ENCODE results near the gene TENM4. TPM values are rescaled to one million over a fixed set of nuclear protein-coding genes. Genes with fewer than 3 reads are reported as not detected.

TENM4 gene
- total RNA-seq, 4 donors from 2014 or later, result 7.7 to 39.3 (median 16.1) TPM

DNA sequence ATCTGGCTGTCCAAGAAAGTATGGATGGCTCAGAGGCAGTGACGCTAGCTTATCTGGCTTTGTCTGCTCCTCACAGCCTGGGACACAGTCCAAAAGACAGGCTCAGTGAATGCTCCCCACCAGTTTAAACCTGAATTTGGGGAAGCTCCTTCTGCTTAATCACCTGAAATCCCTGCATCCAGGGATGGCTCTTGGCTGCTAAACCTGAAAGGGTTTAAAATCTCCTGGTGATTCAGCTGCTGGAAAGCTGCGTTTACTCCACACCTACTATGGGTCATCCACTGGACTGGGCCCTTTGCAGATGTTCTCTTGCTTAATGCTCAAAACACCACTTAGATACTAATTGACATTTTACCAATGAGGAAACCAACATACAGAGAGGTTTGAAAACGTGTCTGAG is 564.2 kb downstream of the TENM4 start:
- Histone ChIP-seq H3K27me3 (no peaks in the 10 kb centered on the region), H3K4me3 (no peak overlapping the region), H3K9me3 (peaks cover 0 to 5% (median 0%) of the 10 kb centered on the region in 3 donors), H3K4me1 (peaks cover 0 to 10% (median 0%) of the 10 kb centered on the region in 3 donors), H3K27ac (no peak overlapping the region), H3K36me3 (peaks cover 0 to 6% (median 0%) of the 10 kb centered on the region in 3 donors)
- TF ChIP-seq, protein P1, sequence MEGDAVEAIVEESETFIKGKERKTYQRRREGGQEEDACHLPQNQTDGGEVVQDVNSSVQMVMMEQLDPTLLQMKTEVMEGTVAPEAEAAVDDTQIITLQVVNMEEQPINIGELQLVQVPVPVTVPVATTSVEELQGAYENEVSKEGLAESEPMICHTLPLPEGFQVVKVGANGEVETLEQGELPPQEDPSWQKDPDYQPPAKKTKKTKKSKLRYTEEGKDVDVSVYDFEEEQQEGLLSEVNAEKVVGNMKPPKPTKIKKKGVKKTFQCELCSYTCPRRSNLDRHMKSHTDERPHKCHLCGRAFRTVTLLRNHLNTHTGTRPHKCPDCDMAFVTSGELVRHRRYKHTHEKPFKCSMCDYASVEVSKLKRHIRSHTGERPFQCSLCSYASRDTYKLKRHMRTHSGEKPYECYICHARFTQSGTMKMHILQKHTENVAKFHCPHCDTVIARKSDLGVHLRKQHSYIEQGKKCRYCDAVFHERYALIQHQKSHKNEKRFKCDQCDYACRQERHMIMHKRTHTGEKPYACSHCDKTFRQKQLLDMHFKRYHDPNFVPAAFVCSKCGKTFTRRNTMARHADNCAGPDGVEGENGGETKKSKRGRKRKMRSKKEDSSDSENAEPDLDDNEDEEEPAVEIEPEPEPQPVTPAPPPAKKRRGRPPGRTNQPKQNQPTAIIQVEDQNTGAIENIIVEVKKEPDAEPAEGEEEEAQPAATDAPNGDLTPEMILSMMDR (IDR thresholded peaks at IDR 0.05), result no peak
- no peak for TF ChIP-seq POLR2A (IDR thresholded peaks at IDR 0.05)
- DNase-seq, result no peak
- intact Hi-C loops (cut with DNase I), result no loop called here
- 33 to 46% methylated on average over 3 of the region's 3 CpGs for WGBS, 2 donors

DNA sequence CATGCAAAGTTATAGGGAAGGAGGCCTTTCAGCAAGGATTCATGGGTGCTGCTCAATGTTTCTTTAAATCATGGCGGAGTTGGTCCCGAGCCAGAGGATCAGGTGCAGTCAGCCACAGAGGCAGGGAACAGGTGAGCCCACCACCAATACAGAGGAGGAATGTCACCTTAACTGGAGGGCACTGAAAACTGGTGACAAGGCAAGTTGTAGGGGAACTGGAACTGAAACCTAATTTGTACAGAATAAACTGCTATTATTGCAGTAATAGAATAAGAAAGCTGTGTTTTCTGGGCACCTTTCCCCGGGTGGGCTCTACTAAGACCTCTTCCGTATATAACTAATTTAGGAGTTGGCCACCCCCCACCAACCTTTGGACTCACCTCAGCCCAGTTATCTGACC is 570.2 kb downstream of the TENM4 start:
- Histone ChIP-seq H3K4me1 (no peaks in the 10 kb centered on the region), H3K36me3 (peaks cover 0 to 9% (median 0%) of the 10 kb centered on the region in 3 donors), H3K4me3 (no peak overlapping the region), H3K9me3 (no peaks in the 10 kb centered on the region), H3K27ac (no peak overlapping the region), H3K27me3 (no peaks in the 10 kb centered on the region)
- intact Hi-C loops (cut with DNase I), result no loop called here
- no peak for DNase-seq
- no peak for TF ChIP-seq POLR2A (IDR thresholded peaks at IDR 0.05)
- 78 to 83% methylated on average over 2 to 4 of the region's 4 CpGs for WGBS, 2 donors

DNA sequence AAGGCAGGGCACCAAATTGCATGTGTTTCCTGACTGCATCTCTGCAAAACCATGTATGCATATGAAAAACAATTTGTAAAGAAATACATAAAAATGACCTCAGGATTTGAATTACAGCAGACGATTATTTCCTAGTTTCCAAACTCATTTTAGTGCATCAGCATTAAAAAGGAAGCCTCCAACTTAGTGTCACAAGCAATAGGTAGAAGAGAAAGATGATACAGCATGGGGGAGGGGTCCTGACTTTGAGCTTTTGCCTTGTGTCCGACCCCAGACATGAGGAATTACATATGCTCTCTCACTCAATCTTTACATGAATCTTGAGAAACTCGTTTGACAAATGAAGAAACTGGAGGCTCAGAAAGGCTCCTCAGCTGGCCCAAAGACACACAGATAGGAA is 571.5 kb downstream of the TENM4 start:
- 32 to 47% methylated on average over 3 of the region's 3 CpGs for WGBS, 2 donors
- Histone ChIP-seq H3K4me3 (no peak overlapping the region), H3K9me3 (no peaks in the 10 kb centered on the region)

DNA sequence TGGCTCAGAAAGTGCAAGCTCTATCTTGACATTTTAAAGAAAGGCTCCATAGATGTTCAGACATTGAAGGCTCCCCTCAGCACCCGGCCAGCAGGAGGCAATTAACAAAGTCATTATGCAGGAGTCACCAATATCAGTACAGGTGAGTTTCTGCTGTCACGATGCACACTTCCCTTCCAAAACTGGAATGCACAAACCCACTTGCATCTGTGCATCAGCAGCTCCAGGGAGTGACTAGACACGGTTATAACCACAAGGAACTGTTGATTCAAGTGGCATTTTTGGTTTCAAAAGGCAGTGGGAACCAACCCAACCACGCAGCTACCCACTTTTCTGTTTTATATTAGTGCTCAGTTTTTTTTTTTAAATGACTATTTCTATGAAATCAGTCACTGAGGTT is 572.3 kb downstream of the TENM4 start:
- WGBS, 2 donors, result 48 to 59% methylated on average over 3 to 4 of the region's 4 CpGs
- Histone ChIP-seq H3K4me1 (no peaks in the 10 kb centered on the region), H3K27ac (no peak overlapping the region), H3K36me3 (peaks cover 0 to 9% (median 0%) of the 10 kb centered on the region in 3 donors), H3K4me3 (no peak overlapping the region), H3K27me3 (no peaks in the 10 kb centered on the region), H3K9me3 (no peaks in the 10 kb centered on the region)
- intact Hi-C loops (cut with DNase I), result no loop called here
- TF ChIP-seq, protein P1 (IDR thresholded peaks at IDR 0.05), result no peak
- TF ChIP-seq POLR2A (IDR thresholded peaks at IDR 0.05), result no peak
- DNase-seq, result no peak

More for the DNA sequence above, 571.5 kb downstream of the TENM4 start:
- intact Hi-C loops (cut with DNase I), result no loop called here
- DNase-seq, result no peak
- Histone ChIP-seq H3K36me3 (peaks cover 0 to 9% (median 0%) of the 10 kb centered on the region in 3 donors), H3K4me1 (no peaks in the 10 kb centered on the region), H3K27me3 (no peaks in the 10 kb centered on the region), H3K27ac (no peak overlapping the region)
- TF ChIP-seq, protein P1 (IDR thresholded peaks at IDR 0.05), result no peak
- no peak for TF ChIP-seq POLR2A (IDR thresholded peaks at IDR 0.05)

DNA sequence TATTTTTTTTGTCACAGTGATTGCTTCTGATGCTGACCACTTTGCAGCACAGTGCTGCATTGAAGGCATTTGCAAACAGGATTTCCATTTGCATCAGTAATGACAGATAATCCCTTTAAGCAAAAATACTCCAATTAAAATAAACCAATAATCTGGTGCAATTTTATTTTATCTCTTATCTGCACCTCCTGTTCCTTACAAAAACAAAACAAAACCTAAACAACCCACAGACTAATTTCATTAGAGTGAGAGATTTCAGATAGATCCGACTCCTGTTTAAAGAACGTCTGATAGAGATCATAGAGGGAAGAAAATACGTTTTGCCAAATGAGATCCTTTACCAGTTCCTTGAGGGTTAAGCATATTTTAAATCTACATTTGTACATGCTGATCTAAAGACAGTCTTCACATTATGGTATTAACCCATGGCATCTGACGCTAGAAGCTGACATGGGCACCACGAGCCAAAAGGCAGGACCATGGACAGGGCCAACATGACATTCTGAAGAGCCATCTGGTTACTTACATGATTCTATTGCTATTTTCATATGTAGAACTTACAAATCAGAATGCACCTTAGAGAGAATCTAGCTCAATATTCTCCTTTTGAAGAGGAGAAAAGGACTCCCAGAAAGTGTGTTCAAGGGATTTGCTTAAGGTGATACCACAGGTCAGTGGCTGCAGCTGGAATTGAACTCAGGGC is 580.0 kb downstream of the TENM4 start:
- DNase-seq, result no peak
- WGBS, 2 donors, result 68 to 77% methylated on average over 5 of the region's 5 CpGs
- intact Hi-C loops (cut with DNase I), result no loop called here

More for the DNA sequence above, 580.0 kb downstream of the TENM4 start:
- H3K4me1 ChIP-seq, result no peaks in the 10 kb centered on the region
- peaks cover 0 to 5% (median 0%) of the 10 kb centered on the region in 3 donors for H3K36me3 ChIP-seq
- H3K27ac ChIP-seq, result no peak overlapping the region
- no peak overlapping the region for H3K4me3 ChIP-seq
- H3K9me3 ChIP-seq, result no peaks in the 10 kb centered on the region
- H3K27me3 ChIP-seq, result no peaks in the 10 kb centered on the region
- TF ChIP-seq POLR2A (IDR thresholded peaks at IDR 0.05), result no peak
- TF ChIP-seq, protein P1 (IDR thresholded peaks at IDR 0.05), result no peak
